HCT116 (cell line): ENCODE measurements around the gene WDR20. TPM values are rescaled to one million over a fixed set of nuclear protein-coding genes. Genes with fewer than 3 reads are reported as not detected.

Source experiments
- ATAC-seq: fragments of 200-7000 bp; cut with Tn5 transposase; 2 replicates; pipeline ENCODE4 v1.9.1; 2020; ENCODE audit warnings: mild to moderate bottlenecking, moderate library complexity
- BruUV-seq: library from RNA; stranded (reverse); fragments of 400-500 nt; replicated peaks from 2 replicates; lab custom pipeline; 2021; lab: Mats Ljungman, UMichigan
- CTCF ChIA-PET: fragments of 300-600 bp; sonication (Branson Sonifier 250); formaldehyde crosslinking; loops from one replicate; lab custom pipeline; 2021; ENCODE audit warnings: antibody characterized with exemption; lab: Charles Lee
- POLR2A ChIA-PET: fragments of 300-600, 350-600 bp; sonication (Branson Sonifier 250); formaldehyde crosslinking; loops from one replicate; lab custom pipeline; 2021; ENCODE audit warnings: antibody characterized with exemption; lab: Charles Lee
- RAD21 ChIA-PET, 2 experiments: fragments of 300-600 bp; sonication (Branson Sonifier 250); formaldehyde crosslinking; loops; one replicate each; lab custom pipeline; 2023; ENCODE audit warnings: low total read pairs in 2 of 2; ENCODE audit not compliant: uncharacterized antibody in 2 of 2, unreplicated experiment in 2 of 2, low non-redundant PET in 1 of 2; lab: Charles Lee
- DNase-seq: peaks from one replicate; pipeline ENCODE4 v3.0.0-alpha.2; 2010; ENCODE audit warnings: low read depth, low spot score
- H2AFZ ChIP-seq: fragments of 200-600 bp; shearing (Covaris generic), sonication (generic); 2 replicates; pipeline ENCODE4 v1.6.1; 2017; ENCODE audit warnings: low read depth, mixed run types, mixed read lengths, antibody characterized with exemption, low read length; ENCODE audit not compliant: poor library complexity, severe bottlenecking
- H3K27ac ChIP-seq: 2 replicates; pipeline ENCODE4 v1.5.1; 2012; ENCODE audit warnings: low read depth, low read length
- H3K27me3 ChIP-seq: fragments of 200-600 bp; sonication (generic); 2 replicates; pipeline ENCODE4 v1.6.1; 2016; ENCODE audit warnings: mixed run types, low read length, mixed read lengths; ENCODE audit not compliant: insufficient read depth
- H3K36me3 ChIP-seq, 2 experiments: fragments of 200-500 bp in 1 of 2; fragments of 200-600 bp in 1 of 2; sonication (Bioruptor generic) in 1 of 2; sonication (generic) in 1 of 2; 2 replicates each; pipeline versions ENCODE4 v1.5.1 to v1.6.1; 2014 to 2016; ENCODE audit warnings: low read length in 2 of 2, inconsistent platforms in 1 of 2, mixed read lengths in 1 of 2, mixed run types in 1 of 2; ENCODE audit not compliant: insufficient read depth in 2 of 2, control insufficient read depth in 1 of 2
- H3K4me1 ChIP-seq, 2 experiments: fragments of 200-600 bp in 1 of 2; sonication (generic) in 1 of 2; 2 replicates each; pipeline versions ENCODE4 v1.5.1 to v1.6.1; 2012 to 2017; ENCODE audit warnings: low read length in 2 of 2, inconsistent platforms in 1 of 2, mild to moderate bottlenecking in 1 of 2, mixed read lengths in 1 of 2, mixed run types in 1 of 2, moderate library complexity in 1 of 2; ENCODE audit not compliant: insufficient read depth in 2 of 2, control insufficient read depth in 1 of 2
- H3K4me2 ChIP-seq: fragments of 200-600 bp; sonication (generic); 2 replicates; pipeline ENCODE4 v1.6.1; 2017; ENCODE audit warnings: mixed run types, low read length, mixed read lengths
- H3K4me3 ChIP-seq, 2 experiments: fragments of 200-600 bp in 1 of 2; sonication (generic) in 1 of 2; replicated peaks in 1 of 2; 2 replicates each; pipeline ENCODE4 v1.5.1; 2011 to 2016; ENCODE audit warnings: low read length in 2 of 2, control low read depth in 1 of 2, low read depth in 1 of 2, mild to moderate bottlenecking in 1 of 2, mixed read lengths in 1 of 2, mixed run types in 1 of 2
- H3K79me2 ChIP-seq: fragments of 200-600 bp; sonication (generic); 2 replicates; pipeline ENCODE4 v1.6.1; 2017; ENCODE audit warnings: mild to moderate bottlenecking, mixed run types, low read length, moderate library complexity, mixed read lengths; ENCODE audit not compliant: insufficient read depth
- H3K9ac ChIP-seq: fragments of 200-600 bp; sonication (generic); 2 replicates; pipeline ENCODE4 v1.6.1; 2016; ENCODE audit warnings: low read length, mixed read lengths
- H3K9me2 ChIP-seq: fragments of 200-600 bp; sonication (generic), shearing (Covaris generic); 2 replicates; pipeline ENCODE4 v1.6.1; 2017; ENCODE audit warnings: mixed run types, mild to moderate bottlenecking, moderate library complexity; ENCODE audit not compliant: insufficient read depth
- H3K9me3 ChIP-seq, 2 experiments: fragments of 200-500 bp in 1 of 2; fragments of 200-600 bp in 1 of 2; sonication (Bioruptor generic) in 1 of 2; sonication (generic) in 1 of 2; 2 replicates each; pipeline ENCODE4 v1.6.1; 2014 to 2017; ENCODE audit warnings: low read length in 2 of 2, mixed read lengths in 2 of 2, inconsistent platforms in 1 of 2, low read depth in 1 of 2, mild to moderate bottlenecking in 1 of 2, mixed run types in 1 of 2, moderate library complexity in 1 of 2; ENCODE audit not compliant: control insufficient read depth in 1 of 2, insufficient read depth in 1 of 2
- H4K20me1 ChIP-seq: fragments of 200-600 bp; sonication (generic), shearing (Covaris generic); 2 replicates; pipeline ENCODE4 v1.6.1; 2017; ENCODE audit warnings: mixed run types, mild to moderate bottlenecking, moderate library complexity; ENCODE audit not compliant: insufficient read depth
- CBX3 ChIP-seq: IDR thresholded peaks from 2 replicates; pipeline ENCODE4 v1.6.1; 2012; ENCODE audit warnings: low read depth
- CEBPB ChIP-seq: IDR thresholded peaks from 2 replicates; pipeline ENCODE4 v1.6.1; 2012; ENCODE audit warnings: low read depth
- ELF1 ChIP-seq: IDR thresholded peaks from 2 replicates; pipeline ENCODE4 v1.6.1; 2012; ENCODE audit warnings: low read depth, borderline replicate concordance
- EZH2 ChIP-seq: fragments of 200-600 bp; sonication (generic); IDR thresholded peaks from 2 replicates; pipeline ENCODE4 v1.6.1; 2017; ENCODE audit warnings: antibody characterized with exemption, mixed run types
- EZH2phosphoT487 ChIP-seq: fragments of 200-600 bp; IDR thresholded peaks from 2 replicates; pipeline ENCODE4 v1.6.1; 2018; ENCODE audit warnings: antibody characterized with exemption, borderline replicate concordance
- FOSL1 ChIP-seq: IDR thresholded peaks from 2 replicates; pipeline ENCODE4 v1.6.1; 2012; ENCODE audit warnings: low read depth
- POLR2A ChIP-seq: IDR thresholded peaks from 2 replicates; pipeline ENCODE4 v1.7.0; 2011; ENCODE audit warnings: borderline replicate concordance; ENCODE audit not compliant: insufficient read depth, insufficient read length; ENCODE audit errors: extremely low read depth
- POLR2AphosphoS5 ChIP-seq: IDR thresholded peaks from 2 replicates; pipeline ENCODE4 v1.6.1; 2011; ENCODE audit warnings: mild to moderate bottlenecking, low read depth, low read length, moderate library complexity
- SRF ChIP-seq: IDR thresholded peaks from 2 replicates; pipeline ENCODE4 v1.6.1; 2012; ENCODE audit warnings: low read depth
- TCF7L2 ChIP-seq: IDR thresholded peaks from 2 replicates; pipeline ENCODE4 v1.7.0; 2011; ENCODE audit warnings: borderline replicate concordance, inconsistent platforms; ENCODE audit not compliant: insufficient read depth, insufficient read length; ENCODE audit errors: extremely low read depth
- ZFX ChIP-seq: fragments of 450-650 bp; IDR thresholded peaks from 2 replicates; pipeline ENCODE4 v1.6.1; 2017
- ZNF274 ChIP-seq: fragments of 200-500 bp; sonication (Bioruptor generic); IDR thresholded peaks from 2 replicates; pipeline ENCODE4 v1.6.1; 2014; ENCODE audit warnings: mild to moderate bottlenecking, low read depth, low read length, inconsistent platforms
- intact Hi-C: fragments of 100-400 bp; cut with micrococcal nuclease; formaldehyde crosslinking; loops from 2 replicates; pipeline ENCODE4 v1.10.0; 2022
- total RNA-seq: library from RNA; stranded (reverse); gene quantifications from one replicate; pipeline ENCODE4 v1.2.1, GENCODE V29; 2021; ENCODE audit not compliant: unreplicated experiment
- TF ChIP-seq, protein P1 (sequence below): IDR thresholded peaks from 2 replicates; pipeline ENCODE4 v1.6.1; 2012
- TF ChIP-seq, protein P2 (sequence below): IDR thresholded peaks from 2 replicates; pipeline ENCODE4 v1.6.1; 2012; ENCODE audit warnings: low read depth
- TF ChIP-seq, protein P3 (sequence below), 3 experiments: fragments of 200-600 bp in 1 of 3; sonication (generic) in 1 of 3; IDR thresholded peaks in 2 of 3; conservative IDR thresholded peaks in 1 of 3; 2 replicates each; pipeline ENCODE4 v1.5.1; 2012 to 2017; ENCODE audit warnings: low read depth in 2 of 3, low read length in 2 of 3, antibody characterized with exemption in 1 of 3, borderline replicate concordance in 1 of 3, control low read depth in 1 of 3, mild to moderate bottlenecking in 1 of 3, mixed read lengths in 1 of 3, mixed run types in 1 of 3, moderate library complexity in 1 of 3; ENCODE audit not compliant: insufficient read depth in 1 of 3

WDR20 gene
- total RNA-seq, 1 experiment from 2014 or later = 21.1 TPM

DNA sequence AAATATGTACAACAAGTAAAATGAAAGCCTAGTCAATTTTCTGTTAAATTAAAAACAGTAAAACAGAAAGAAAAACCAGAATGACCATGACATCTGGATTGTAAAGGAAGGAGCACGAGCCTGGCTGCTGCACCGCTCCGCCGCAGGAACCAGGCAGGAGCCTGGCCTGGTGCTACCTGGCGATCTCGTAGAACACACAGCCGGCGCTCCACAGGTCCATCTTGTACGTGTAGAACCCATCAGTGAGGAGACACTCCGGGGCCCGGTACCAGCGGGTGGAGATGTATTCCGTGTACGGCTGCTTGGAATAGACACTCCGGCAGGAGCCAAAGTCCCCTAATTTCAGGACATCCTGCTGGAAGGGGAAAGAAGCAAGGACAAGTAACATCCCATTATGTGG lies 110.9 kb downstream of the WDR20 start:
- no peak for ATAC-seq
- H3K27ac ChIP-seq = no peak overlapping the region
- DNase-seq = no peak
- no peaks in the 10 kb centered on the region for H3K36me3 ChIP-seq
- intact Hi-C loops = no loop called here
- no peak for TF ChIP-seq SRF
- no peak for TF ChIP-seq POLR2A
- TF ChIP-seq CBX3 = no peak
- no peak for TF ChIP-seq ZNF274
- no peak for TF ChIP-seq POLR2AphosphoS5
- TF ChIP-seq FOSL1 = no peak
- TF ChIP-seq, protein P1, sequence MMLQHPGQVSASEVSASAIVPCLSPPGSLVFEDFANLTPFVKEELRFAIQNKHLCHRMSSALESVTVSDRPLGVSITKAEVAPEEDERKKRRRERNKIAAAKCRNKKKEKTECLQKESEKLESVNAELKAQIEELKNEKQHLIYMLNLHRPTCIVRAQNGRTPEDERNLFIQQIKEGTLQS = no peak
- no peak for TF ChIP-seq CEBPB
- TF ChIP-seq TCF7L2 = no peak
- no peak for TF ChIP-seq ELF1
- no peak for TF ChIP-seq ZFX
- TF ChIP-seq, protein P2, sequence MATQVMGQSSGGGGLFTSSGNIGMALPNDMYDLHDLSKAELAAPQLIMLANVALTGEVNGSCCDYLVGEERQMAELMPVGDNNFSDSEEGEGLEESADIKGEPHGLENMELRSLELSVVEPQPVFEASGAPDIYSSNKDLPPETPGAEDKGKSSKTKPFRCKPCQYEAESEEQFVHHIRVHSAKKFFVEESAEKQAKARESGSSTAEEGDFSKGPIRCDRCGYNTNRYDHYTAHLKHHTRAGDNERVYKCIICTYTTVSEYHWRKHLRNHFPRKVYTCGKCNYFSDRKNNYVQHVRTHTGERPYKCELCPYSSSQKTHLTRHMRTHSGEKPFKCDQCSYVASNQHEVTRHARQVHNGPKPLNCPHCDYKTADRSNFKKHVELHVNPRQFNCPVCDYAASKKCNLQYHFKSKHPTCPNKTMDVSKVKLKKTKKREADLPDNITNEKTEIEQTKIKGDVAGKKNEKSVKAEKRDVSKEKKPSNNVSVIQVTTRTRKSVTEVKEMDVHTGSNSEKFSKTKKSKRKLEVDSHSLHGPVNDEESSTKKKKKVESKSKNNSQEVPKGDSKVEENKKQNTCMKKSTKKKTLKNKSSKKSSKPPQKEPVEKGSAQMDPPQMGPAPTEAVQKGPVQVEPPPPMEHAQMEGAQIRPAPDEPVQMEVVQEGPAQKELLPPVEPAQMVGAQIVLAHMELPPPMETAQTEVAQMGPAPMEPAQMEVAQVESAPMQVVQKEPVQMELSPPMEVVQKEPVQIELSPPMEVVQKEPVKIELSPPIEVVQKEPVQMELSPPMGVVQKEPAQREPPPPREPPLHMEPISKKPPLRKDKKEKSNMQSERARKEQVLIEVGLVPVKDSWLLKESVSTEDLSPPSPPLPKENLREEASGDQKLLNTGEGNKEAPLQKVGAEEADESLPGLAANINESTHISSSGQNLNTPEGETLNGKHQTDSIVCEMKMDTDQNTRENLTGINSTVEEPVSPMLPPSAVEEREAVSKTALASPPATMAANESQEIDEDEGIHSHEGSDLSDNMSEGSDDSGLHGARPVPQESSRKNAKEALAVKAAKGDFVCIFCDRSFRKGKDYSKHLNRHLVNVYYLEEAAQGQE = no peak
- no peak for TF ChIP-seq EZH2
- TF ChIP-seq EZH2phosphoT487 = no peak
- TF ChIP-seq, protein P3, sequence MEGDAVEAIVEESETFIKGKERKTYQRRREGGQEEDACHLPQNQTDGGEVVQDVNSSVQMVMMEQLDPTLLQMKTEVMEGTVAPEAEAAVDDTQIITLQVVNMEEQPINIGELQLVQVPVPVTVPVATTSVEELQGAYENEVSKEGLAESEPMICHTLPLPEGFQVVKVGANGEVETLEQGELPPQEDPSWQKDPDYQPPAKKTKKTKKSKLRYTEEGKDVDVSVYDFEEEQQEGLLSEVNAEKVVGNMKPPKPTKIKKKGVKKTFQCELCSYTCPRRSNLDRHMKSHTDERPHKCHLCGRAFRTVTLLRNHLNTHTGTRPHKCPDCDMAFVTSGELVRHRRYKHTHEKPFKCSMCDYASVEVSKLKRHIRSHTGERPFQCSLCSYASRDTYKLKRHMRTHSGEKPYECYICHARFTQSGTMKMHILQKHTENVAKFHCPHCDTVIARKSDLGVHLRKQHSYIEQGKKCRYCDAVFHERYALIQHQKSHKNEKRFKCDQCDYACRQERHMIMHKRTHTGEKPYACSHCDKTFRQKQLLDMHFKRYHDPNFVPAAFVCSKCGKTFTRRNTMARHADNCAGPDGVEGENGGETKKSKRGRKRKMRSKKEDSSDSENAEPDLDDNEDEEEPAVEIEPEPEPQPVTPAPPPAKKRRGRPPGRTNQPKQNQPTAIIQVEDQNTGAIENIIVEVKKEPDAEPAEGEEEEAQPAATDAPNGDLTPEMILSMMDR (IDR thresholded peaks at IDR 0.05 in 2 of 3, conservative IDR thresholded peaks at IDR 0.05 in 1 of 3; ENCODE audit: borderline replicate concordance in 1 of 3, insufficient read depth in 1 of 3, low read depth in 2 of 3, low read length in 2 of 3) = no peak
- POLR2A ChIA-PET = no interaction called here
- no peaks in the 10 kb centered on the region for H3K79me2 ChIP-seq
- H3K4me1 ChIP-seq = peaks cover 0 to 4% of the 10 kb centered on the region in 2 experiments; a peak in 1 of 4 replicates
- RAD21 ChIA-PET = no interaction called here
- no peak overlapping the region for H2AFZ ChIP-seq
- H3K9ac ChIP-seq = no peak overlapping the region
- no peak overlapping the region for H3K4me2 ChIP-seq
- H3K9me3 ChIP-seq = no peaks in the 10 kb centered on the region
- no peaks in the 10 kb centered on the region for H3K27me3 ChIP-seq
- H3K9me2 ChIP-seq = no peaks in the 10 kb centered on the region
- no peak overlapping the region for H3K4me3 ChIP-seq
- no TSS peak for BruUV-seq
- no peaks in the 10 kb centered on the region for H4K20me1 ChIP-seq
- CTCF ChIA-PET = no interaction called here
